A549 (cell line): ENCODE results near the gene RAB17.

Experiments used
- CEBPB ChIP-seq, 2 experiments: fragments of >200 bp in 1 of 2; sonication (Bioruptor Twin) in 1 of 2; formaldehyde crosslinking in 1 of 2; IDR thresholded peaks; 2 replicates each; pipeline ENCODE4 v1.6.1; 2012 to 2016
- CHD2 ChIP-seq: fragments of 150-350 bp; IDR thresholded peaks from 2 replicates; pipeline ENCODE4 v1.6.1; 2014; ENCODE audit warnings: low read length; ENCODE audit not compliant: partially characterized antibody
- EP300 ChIP-seq, 2 experiments: fragments of >200 bp; sonication (Bioruptor Twin); formaldehyde crosslinking; IDR thresholded peaks; 2 replicates in 1 of 2; 3 replicates in 1 of 2; pipeline ENCODE4 v1.6.1; 2016 to 2017
- ESRRA ChIP-seq: fragments of 150-350 bp; IDR thresholded peaks from 2 replicates; pipeline ENCODE4 v1.6.1; 2014; ENCODE audit warnings: mild to moderate bottlenecking, low read length, borderline replicate concordance
- FOXS1 ChIP-seq: fragments of 250-450 bp; sonication (Bioruptor Pico); IDR thresholded peaks from 2 replicates; pipeline ENCODE4 v1.5.0; 2020; ENCODE audit warnings: mild to moderate bottlenecking, moderate library complexity
- HOXA7 ChIP-seq: fragments of 250-450 bp; sonication (Bioruptor Pico); IDR thresholded peaks from 2 replicates; pipeline ENCODE4 v1.5.0; 2020; ENCODE audit warnings: mild to moderate bottlenecking, moderate library complexity
- MYC ChIP-seq: IDR thresholded peaks from 2 replicates; pipeline ENCODE4 v1.6.1; 2012; ENCODE audit warnings: mild to moderate bottlenecking, inconsistent platforms, low read length, improper control_type of control experiment, borderline replicate concordance
- PBX3 ChIP-seq: IDR thresholded peaks from 2 replicates; pipeline ENCODE4 v1.6.1; 2012
- TP53 ChIP-seq: fragments of 250-450 bp; sonication (Bioruptor Pico); IDR thresholded peaks from 2 replicates; pipeline ENCODE4 v1.5.0; 2021; ENCODE audit warnings: mild to moderate bottlenecking, moderate library complexity
- TF ChIP-seq, protein P1 (sequence below): fragments of >200 bp; sonication (Bioruptor Twin); formaldehyde crosslinking; IDR thresholded peaks from 3 replicates; pipeline ENCODE4 v1.5.1; 2016

GRCh38 chr2:237566401-237567235 is 23.9 kb downstream of the RAB17 start, which contains the start of gene PRLH:
- TF ChIP-seq PBX3 = no peak
- TF ChIP-seq, protein P1, sequence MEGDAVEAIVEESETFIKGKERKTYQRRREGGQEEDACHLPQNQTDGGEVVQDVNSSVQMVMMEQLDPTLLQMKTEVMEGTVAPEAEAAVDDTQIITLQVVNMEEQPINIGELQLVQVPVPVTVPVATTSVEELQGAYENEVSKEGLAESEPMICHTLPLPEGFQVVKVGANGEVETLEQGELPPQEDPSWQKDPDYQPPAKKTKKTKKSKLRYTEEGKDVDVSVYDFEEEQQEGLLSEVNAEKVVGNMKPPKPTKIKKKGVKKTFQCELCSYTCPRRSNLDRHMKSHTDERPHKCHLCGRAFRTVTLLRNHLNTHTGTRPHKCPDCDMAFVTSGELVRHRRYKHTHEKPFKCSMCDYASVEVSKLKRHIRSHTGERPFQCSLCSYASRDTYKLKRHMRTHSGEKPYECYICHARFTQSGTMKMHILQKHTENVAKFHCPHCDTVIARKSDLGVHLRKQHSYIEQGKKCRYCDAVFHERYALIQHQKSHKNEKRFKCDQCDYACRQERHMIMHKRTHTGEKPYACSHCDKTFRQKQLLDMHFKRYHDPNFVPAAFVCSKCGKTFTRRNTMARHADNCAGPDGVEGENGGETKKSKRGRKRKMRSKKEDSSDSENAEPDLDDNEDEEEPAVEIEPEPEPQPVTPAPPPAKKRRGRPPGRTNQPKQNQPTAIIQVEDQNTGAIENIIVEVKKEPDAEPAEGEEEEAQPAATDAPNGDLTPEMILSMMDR = no peak
- TF ChIP-seq CEBPB (IDR thresholded peaks at IDR 0.05) = no peak
- TF ChIP-seq MYC = no peak
- TF ChIP-seq CHD2 = no peak
- no peak for TF ChIP-seq FOXS1 (CRISPR knock-in tag)
- no peak for TF ChIP-seq TP53 (CRISPR knock-in tag)
- no peak for TF ChIP-seq ESRRA
- no peak for TF ChIP-seq HOXA7 (CRISPR knock-in tag)
- TF ChIP-seq EP300 (IDR thresholded peaks at IDR 0.05) = no peak
